H1 (cell line): ENCODE results near the gene C1GALT1. TPM values are rescaled to one million over a fixed set of nuclear protein-coding genes. Genes with fewer than 3 reads are reported as not detected.

ENCODE experiments used
- CTCF ChIA-PET: fragments of 300-600 bp; sonication (Branson Sonifier 250); formaldehyde crosslinking; loops from one replicate; lab custom pipeline; 2021; ENCODE audit not compliant: partially characterized antibody; lab: Charles Lee
- POLR2A ChIA-PET: fragments of 300-600 bp; sonication (Branson Sonifier 250); formaldehyde crosslinking; loops from one replicate; lab custom pipeline; 2021; ENCODE audit warnings: inconsistent platforms; ENCODE audit not compliant: partially characterized antibody; lab: Charles Lee
- DNase-seq, 2 experiments: peaks; one replicate each; pipeline versions ENCODE4 v3.0.0 to v3.0.0-alpha.2; 2010 to 2022; ENCODE audit warnings: low spot score in 2 of 2, low read depth in 1 of 2, mixed read lengths in 1 of 2
- FAIRE-seq: peaks from 2 replicates; lab custom pipeline; 2011; peaks lifted over from hg19 to GRCh38; lab: Jason Lieb, UNC
- H2AFZ ChIP-seq: 2 replicates; pipeline ENCODE4 v1.8.1; 2012; ENCODE audit warnings: low read length, inconsistent platforms
- H2AK5ac ChIP-seq: 2 replicates; pipeline ENCODE4 v1.6.1; 2013; ENCODE audit warnings: low read depth, low read length
- H2BK120ac ChIP-seq: replicated peaks from 2 replicates; pipeline ENCODE3; 2013; ENCODE audit warnings: low read depth, low read length, inconsistent platforms
- H2BK12ac ChIP-seq: 2 replicates; pipeline ENCODE4 v1.6.1; 2013; ENCODE audit warnings: low read depth, low read length
- H2BK15ac ChIP-seq: 2 replicates; pipeline ENCODE4 v1.6.1; 2013; ENCODE audit warnings: low read length
- H2BK20ac ChIP-seq: 2 replicates; pipeline ENCODE4 v1.6.1; 2013; ENCODE audit warnings: low read length
- H2BK5ac ChIP-seq: 2 replicates; pipeline ENCODE4 v1.6.1; 2013; ENCODE audit warnings: low read depth, low read length
- H3K14ac ChIP-seq: 2 replicates; pipeline ENCODE4 v1.6.1; 2013; ENCODE audit warnings: inconsistent platforms; ENCODE audit not compliant: insufficient read length
- H3K18ac ChIP-seq: 2 replicates; pipeline ENCODE4 v1.6.1; 2013; ENCODE audit warnings: low read length; ENCODE audit errors: extremely low read depth
- H3K23ac ChIP-seq: 2 replicates; pipeline ENCODE4 v1.6.1; 2013; ENCODE audit warnings: inconsistent platforms; ENCODE audit not compliant: insufficient read length
- H3K23me2 ChIP-seq: 2 replicates; pipeline ENCODE4 v1.6.1; 2013; ENCODE audit warnings: low read depth, low read length
- H3K27ac ChIP-seq: 2 replicates; pipeline ENCODE4 v1.6.1; 2011; ENCODE audit warnings: low read depth, low read length, inconsistent platforms
- H3K27me3 ChIP-seq, 4 experiments: replicated peaks in 1 of 4; 1 replicate in 1 of 4; 2 replicates in 3 of 4; pipeline versions ENCODE4 v1.6.1 to v1.8.1; 2011 to 2013; ENCODE audit warnings: low read length in 3 of 4, mild to moderate bottlenecking in 3 of 4, inconsistent platforms in 2 of 4, mixed read lengths in 2 of 4, moderate library complexity in 1 of 4; ENCODE audit not compliant: control insufficient read depth in 3 of 4, insufficient read depth in 3 of 4; ENCODE audit errors: extremely low read depth in 1 of 4
- H3K36me3 ChIP-seq, 4 experiments: 2 replicates each; pipeline versions ENCODE4 v1.6.1 to v1.8.1; 2011 to 2013; ENCODE audit warnings: mild to moderate bottlenecking in 4 of 4, low read length in 3 of 4, moderate library complexity in 2 of 4, control low read depth in 1 of 4, inconsistent platforms in 1 of 4; ENCODE audit not compliant: insufficient read depth in 4 of 4, control insufficient read depth in 2 of 4
- H3K4ac ChIP-seq: replicated peaks from 2 replicates; pipeline ENCODE3; 2013; ENCODE audit warnings: low read length, low read depth, mixed read lengths, inconsistent platforms; ENCODE audit not compliant: insufficient read length
- H3K4me1 ChIP-seq, 4 experiments: replicated peaks in 1 of 4; 1 replicate in 1 of 4; 2 replicates in 3 of 4; pipeline versions ENCODE4 v1.6.1 to v1.8.1; 2011 to 2013; ENCODE audit warnings: low read length in 3 of 4, inconsistent platforms in 2 of 4, mixed read lengths in 1 of 4; ENCODE audit not compliant: insufficient read depth in 4 of 4, control insufficient read depth in 3 of 4
- H3K4me2 ChIP-seq, 2 experiments: 2 replicates each; pipeline versions ENCODE4 v1.6.1 to v1.8.1; 2011 to 2013; ENCODE audit warnings: low read depth in 2 of 2, low read length in 2 of 2, control low read depth in 1 of 2, inconsistent platforms in 1 of 2, mild to moderate bottlenecking in 1 of 2; ENCODE audit not compliant: insufficient read depth in 1 of 2
- H3K4me3 ChIP-seq, 4 experiments: fragments of 200-600, 300-600 bp in 1 of 4; sonication (generic), shearing (Covaris generic), sonication (Bioruptor Twin) in 1 of 4; 2 replicates each; pipeline versions ENCODE4 v1.5.1 to v1.8.1; 2011 to 2016; ENCODE audit warnings: low read length in 4 of 4, low read depth in 3 of 4, control low read depth in 2 of 4, inconsistent platforms in 2 of 4, mild to moderate bottlenecking in 2 of 4, mixed read lengths in 1 of 4, moderate library complexity in 1 of 4; ENCODE audit not compliant: insufficient read depth in 2 of 4; ENCODE audit errors: extremely low read depth in 1 of 4
- H3K56ac ChIP-seq: replicated peaks from 2 replicates; pipeline ENCODE3; 2013; ENCODE audit warnings: low read depth, mild to moderate bottlenecking, mixed read lengths, low read length, inconsistent platforms; ENCODE audit not compliant: insufficient read length
- H3K79me1 ChIP-seq: 2 replicates; pipeline ENCODE4 v1.6.1; 2013; ENCODE audit warnings: low read depth, low read length, control low read depth
- H3K79me2 ChIP-seq, 2 experiments: 2 replicates each; pipeline versions ENCODE4 v1.6.1 to v1.8.1; 2012 to 2013; ENCODE audit warnings: low read length in 2 of 2, mild to moderate bottlenecking in 2 of 2, inconsistent platforms in 1 of 2; ENCODE audit not compliant: insufficient read depth in 2 of 2, control insufficient read depth in 1 of 2
- H3K9ac ChIP-seq, 4 experiments: replicated peaks in 1 of 4; 1 replicate in 1 of 4; 2 replicates in 3 of 4; pipeline versions ENCODE4 v1.6.1 to v1.8.1; 2011 to 2013; ENCODE audit warnings: low read depth in 3 of 4, low read length in 3 of 4, control low read depth in 2 of 4, mild to moderate bottlenecking in 2 of 4, moderate library complexity in 2 of 4, inconsistent platforms in 1 of 4; ENCODE audit errors: extremely low read depth in 1 of 4
- H3K9me3 ChIP-seq, 2 experiments: 2 replicates each; pipeline versions ENCODE4 v1.6.1 to v1.8.1; 2012 to 2013; ENCODE audit warnings: mild to moderate bottlenecking in 2 of 2, moderate library complexity in 2 of 2, control low read depth in 1 of 2, inconsistent platforms in 1 of 2, low read depth in 1 of 2, low read length in 1 of 2, mixed read lengths in 1 of 2; ENCODE audit not compliant: insufficient read depth in 2 of 2
- H4K20me1 ChIP-seq, 2 experiments: replicated peaks in 1 of 2; 2 replicates each; pipeline versions ENCODE3 to v1.8.1; 2011 to 2013; ENCODE audit warnings: inconsistent platforms in 2 of 2, low read length in 2 of 2, mild to moderate bottlenecking in 1 of 2; ENCODE audit not compliant: insufficient read depth in 2 of 2, control insufficient read depth in 1 of 2
- H4K5ac ChIP-seq: 2 replicates; pipeline ENCODE4 v1.6.1; 2013; ENCODE audit warnings: low read length, low read depth, mixed read lengths, inconsistent platforms; ENCODE audit not compliant: insufficient read length
- H4K8ac ChIP-seq: 2 replicates; pipeline ENCODE4 v1.8.0; 2013; ENCODE audit warnings: mild to moderate bottlenecking, moderate library complexity, low read length, inconsistent platforms; ENCODE audit not compliant: insufficient read depth; ENCODE audit errors: extremely low read depth
- H4K91ac ChIP-seq: replicated peaks from 2 replicates; pipeline ENCODE3; 2013; ENCODE audit warnings: low read length, mixed read lengths, inconsistent platforms; ENCODE audit not compliant: insufficient read length
- ATF2 ChIP-seq: IDR thresholded peaks from 2 replicates; pipeline ENCODE4 v1.6.1; 2012; ENCODE audit warnings: low read length, inconsistent platforms
- SIX5 ChIP-seq: IDR thresholded peaks from 2 replicates; pipeline ENCODE4 v1.6.1; 2011; ENCODE audit warnings: mild to moderate bottlenecking, low read depth, low read length
- SRF ChIP-seq: IDR thresholded peaks from 2 replicates; pipeline ENCODE4 v1.6.1; 2011; ENCODE audit warnings: mild to moderate bottlenecking, low read depth, low read length, moderate library complexity
- WGBS, 2 experiments: shearing (Covaris generic) in 1 of 2; methylation state at CpG; one replicate each; pipeline versions ENCODE4 v1.1.6 to v1.1.7; 2013 to 2015; ENCODE audit warnings: low lambda C conversion rate in 2 of 2, mixed read lengths in 2 of 2, inconsistent platforms in 1 of 2, low coverage in 1 of 2, missing lambda C conversion rate in 1 of 2; ENCODE audit not compliant: insufficient replicate concordance in 2 of 2, insufficient coverage in 1 of 2, insufficient read length in 1 of 2; ENCODE audit errors: extremely low coverage in 1 of 2, missing lambda C conversion rate in 1 of 2; 5-methylcytosine and 5-hydroxymethylcytosine counted together
- polyA plus RNA-seq, 7 experiments: library from polyadenylated mRNA; depleted of rRNA in 3 of 7; stranded (reverse) in 5 of 7; unstranded in 2 of 7; fragments of >200 nt in 5 of 7; fragments of 200-250 nt in 2 of 7; gene quantifications; 1 replicate in 5 of 7; 2 replicates in 1 of 7; 4 replicates in 1 of 7; pipeline versions ENCODE4 v1.2.1 to v1.2.3, GENCODE V29; 2011 to 2013; ENCODE audit warnings: missing spikeins in 2 of 7, mixed read lengths in 2 of 7
- total RNA-seq: library from RNA; stranded (reverse); fragmentation: NEBNext Ultra II Directional; extraction: Animal tissue kit (Norgen Biotek cat#: 25700); gene quantifications from 2 replicates; pipeline ENCODE4 v1.2.1, GENCODE V29; 2021

The C1GALT1 gene
- total and polyA plus RNA-seq, 2 of the 8 experiments (the other 6 are each of a cell fraction or from before 2014, with no cell fraction given) = 18.7 to 94.2 TPM

GRCh38 chr7:7135074-7135473, 47.3 kb upstream of the C1GALT1 start:
- H3K36me3 ChIP-seq = no peaks in the 10 kb centered on the region
- no peak overlapping the region for H3K9ac ChIP-seq
- H2AK5ac ChIP-seq = no peak overlapping the region
- H3K18ac ChIP-seq = no peak overlapping the region
- 0 out of 2 replicates have a peak, but pooled peaks cover 2% of the 10 kb centered on the region for H3K23me2 ChIP-seq
- FAIRE-seq = no peak
- H4K8ac ChIP-seq = no peak overlapping the region
- H3K23ac ChIP-seq = no peak overlapping the region
- H3K4me3 ChIP-seq = no peak overlapping the region
- no peaks in the 10 kb centered on the region for H3K79me2 ChIP-seq
- no peak overlapping the region for H3K4ac ChIP-seq
- H3K79me1 ChIP-seq = no peaks in the 10 kb centered on the region
- no peak overlapping the region for H2BK5ac ChIP-seq
- POLR2A ChIA-PET = no interaction called here
- no peaks in the 10 kb centered on the region for H3K27me3 ChIP-seq
- H2BK12ac ChIP-seq = no peak overlapping the region
- no peak overlapping the region for H4K91ac ChIP-seq
- H3K4me1 ChIP-seq = peaks cover 0 to 18% (median 9%) of the 10 kb centered on the region in 4 experiments; a peak in 5 of 7 replicates
- no peak overlapping the region for H3K4me2 ChIP-seq
- no peaks in the 10 kb centered on the region for H3K9me3 ChIP-seq
- no peak for DNase-seq
- no peaks in the 10 kb centered on the region for H4K20me1 ChIP-seq
- no peak overlapping the region for H2AFZ ChIP-seq
- CTCF ChIA-PET = interaction anchor here (1.3 kb wide), 1 partner anchor 31 kb away, joined by 7 read pairs; no protein-coding TSS in a partner anchor
- no peak overlapping the region for H2BK120ac ChIP-seq
- no peak overlapping the region for H2BK15ac ChIP-seq
- no peak overlapping the region for H3K56ac ChIP-seq
- H3K27ac ChIP-seq = no peak overlapping the region
- 100% methylated on average over 1 of the region's 1 CpG; no CpG with 5 or more reads in 1 of the 2 experiments for WGBS, 2 experiments
- no peak overlapping the region for H4K5ac ChIP-seq
- TF ChIP-seq SIX5 (no peak), SRF (no peak), ATF2 (no peak)
- TF ChIP-seq, all 59 proteins: peak for 0
- Histone ChIP-seq H2BK20ac (no peak overlapping the region), H3K14ac (no peak overlapping the region)
